Stimulated activated CD8-positive, alpha-beta memory T cell treated with anti-CD3 and anti-CD28 coated beads, Interleukin-7, amount 100 ng/mL, for 4 hours (primary cell): ENCODE data around the gene SLC7A9.
"Not testable (repeated sequence)": the region's sequence is repeated elsewhere in the genome, so short reads cannot be mapped to it uniquely, and the experiment has no call there.

Experiments
- DNase-seq, 2 donors: peaks; one replicate each; pipeline ENCODE4 v3.0.0-alpha.2; 2020; ENCODE audit warnings: low read depth in 2 of 2

SLC7A9 gene

GRCh38 chr19:32800754-32801153 is 68.8 kb downstream of the SLC7A9 start:
- DNase-seq, result no peak

GRCh38 chr19:32800191-32800590 is 69.4 kb downstream of the SLC7A9 start:
- DNase-seq, result no peak

- no peak for DNase-seq
Observed at GRCh38 chr19:32798201-32798600, 71.4 kb downstream of the SLC7A9 start.

GRCh38 chr19:32789429-32789828 is 80.1 kb downstream of the SLC7A9 start:
- DNase-seq, result no peak

- not testable (repeated sequence) for DNase-seq
Observed at GRCh38 chr19:32787895-32788294, 81.7 kb downstream of the SLC7A9 start.

- DNase-seq, result not testable (repeated sequence)
Observed at GRCh38 chr19:32787161-32787813, 82.3 kb downstream of the SLC7A9 start.

- not testable (repeated sequence) for DNase-seq
Observed at GRCh38 chr19:32782089-32782488, 87.5 kb downstream of the SLC7A9 start.

- no peak for DNase-seq
Observed at GRCh38 chr19:32781280-32781679, 88.3 kb downstream of the SLC7A9 start.
